ENCODE results near the gene PRKACB.

Gene PRKACB

GRCh38 chr1:84121360-84121759, 22.7 kb upstream of the PRKACB start:
- peaks cover 0 to 8% (median 0%) of the 10 kb centered on the region in 4 donors for H3K4me1 ChIP-seq
- TF ChIP-seq CTCF (IDR thresholded peaks at IDR 0.05): no peak
- H3K36me3 ChIP-seq: peaks cover 0 to 3% (median 0%) of the 10 kb centered on the region in 3 donors
- H3K9me3 ChIP-seq: no peaks in the 10 kb centered on the region
- DNase-seq: no peak
- no peak overlapping the region for H3K27ac ChIP-seq
- H3K27me3 ChIP-seq: no peaks in the 10 kb centered on the region
- intact Hi-C loops (cut with DNase I; ENCODE audit: low total_unique reads): loop anchor here (5.0 kb wide), 2 partner anchors 44 to 189 kb away; no protein-coding TSS in a partner anchor
- H3K4me3 ChIP-seq: no peak overlapping the region

GRCh38 chr1:84122780-84123382, 21.2 kb upstream of the PRKACB start:
- Histone ChIP-seq H3K36me3 (peaks cover 0 to 4% (median 0%) of the 10 kb centered on the region in 3 donors), H3K4me1 (peaks cover 0 to 8% (median 0%) of the 10 kb centered on the region in 4 donors), H3K9me3 (no peaks in the 10 kb centered on the region), H3K4me3 (no peak overlapping the region), H3K27ac (no peak overlapping the region), H3K27me3 (no peaks in the 10 kb centered on the region)
- DNase-seq: peak in 1 of 2 donors; percentile 55
- peak; percentile 62 to 68 for TF ChIP-seq CTCF (IDR thresholded peaks at IDR 0.05)
- intact Hi-C loops (cut with DNase I; ENCODE audit: low total_unique reads): loop anchor here (5.0 kb wide), 2 partner anchors 46 to 191 kb away; no protein-coding TSS in a partner anchor

- intact Hi-C loops (cut with DNase I; ENCODE audit: low total_unique reads): loop anchor here (10.0 kb wide), 1 partner anchor 641 kb away; no protein-coding TSS in a partner anchor
- TF ChIP-seq CTCF (IDR thresholded peaks at IDR 0.05): no peak
- Histone ChIP-seq H3K9me3 (no peaks in the 10 kb centered on the region), H3K4me1 (no peaks in the 10 kb centered on the region), H3K36me3 (no peaks in the 10 kb centered on the region), H3K27me3 (no peaks in the 10 kb centered on the region), H3K27ac (no peak overlapping the region), H3K4me3 (no peak overlapping the region)
- no peak for DNase-seq
Observed at GRCh38 chr1:84133479-84133878, 10.6 kb upstream of the PRKACB start.

- intact Hi-C loops (cut with DNase I; ENCODE audit: low total_unique reads): loop anchor here (5.0 to 10.0 kb wide), 2 partner anchors 292 to 639 kb away; no protein-coding TSS in a partner anchor
- no peaks in the 10 kb centered on the region for H3K4me1 ChIP-seq
- no peak for DNase-seq
- peaks cover 0 to 7% (median 0%) of the 10 kb centered on the region in 3 donors for H3K9me3 ChIP-seq
- no peak for TF ChIP-seq CTCF (IDR thresholded peaks at IDR 0.05)
- no peak overlapping the region for H3K4me3 ChIP-seq
- H3K27me3 ChIP-seq: no peaks in the 10 kb centered on the region
- H3K27ac ChIP-seq: no peak overlapping the region
- no peaks in the 10 kb centered on the region for H3K36me3 ChIP-seq
Observed at GRCh38 chr1:84135341-84135740, 8.7 kb upstream of the PRKACB start.

- Histone ChIP-seq H3K27ac (no peak overlapping the region), H3K4me3 (no peak overlapping the region), H3K27me3 (no peaks in the 10 kb centered on the region), H3K4me1 (no peaks in the 10 kb centered on the region), H3K36me3 (no peaks in the 10 kb centered on the region), H3K9me3 (peaks cover 0 to 7% (median 0%) of the 10 kb centered on the region in 3 donors)
- intact Hi-C loops (cut with DNase I; ENCODE audit: low total_unique reads): loop anchor here (10.0 kb wide), 1 partner anchor 463 kb away; no protein-coding TSS in a partner anchor
- DNase-seq: no peak
- peak; percentile 48 to 54 for TF ChIP-seq CTCF (IDR thresholded peaks at IDR 0.05)
Observed at GRCh38 chr1:84141182-84142003, 2.7 kb upstream of the PRKACB start.
